Activated CD8-positive, alpha-beta memory T cell treated with anti-CD3 and anti-CD28 coated beads, Interleukin-2, amount 50 U/mL, for 1 hour (primary cell): ENCODE results near the gene FAM124A.

Experiments
- DNase-seq: peaks from one replicate; pipeline ENCODE4 v3.0.0-alpha.2; 2020; ENCODE audit errors: extremely low read depth

Gene FAM124A

GRCh38 chr13:51221108-51221507 lies 1.1 kb upstream of the FAM124A start:
- DNase-seq, result no peak

GRCh38 chr13:51221674-51222036 lies 543 bp upstream of the FAM124A start:
- no peak for DNase-seq

- DNase-seq, result no peak
These were observed 725 bp downstream of the FAM124A start for GRCh38 chr13:51222686-51223559.

GRCh38 chr13:51223560-51224270 lies 1.5 kb downstream of the FAM124A start:
- DNase-seq, result no peak

GRCh38 chr13:51225029-51225428 lies 2.8 kb downstream of the FAM124A start:
- DNase-seq, result no peak

- DNase-seq, result no peak
These were observed 5.2 kb downstream of the FAM124A start for GRCh38 chr13:51227404-51227803.

- DNase-seq, result no peak
These were observed 7.0 kb downstream of the FAM124A start for GRCh38 chr13:51229101-51229719.

GRCh38 chr13:51229731-51230130 lies 7.5 kb downstream of the FAM124A start:
- DNase-seq, result no peak

- DNase-seq, result no peak
These were observed 8.4 kb downstream of the FAM124A start for GRCh38 chr13:51230477-51231105.

- DNase-seq, result no peak
These were observed 9.3 kb downstream of the FAM124A start for GRCh38 chr13:51231456-51231855.

- no peak for DNase-seq
These were observed 10.1 kb downstream of the FAM124A start for GRCh38 chr13:51232328-51232727.

GRCh38 chr13:51233117-51233826 lies 11.1 kb downstream of the FAM124A start:
- no peak for DNase-seq

GRCh38 chr13:51234676-51235075 lies 12.5 kb downstream of the FAM124A start:
- no peak for DNase-seq

- DNase-seq, result no peak
These were observed 13.0 kb downstream of the FAM124A start for GRCh38 chr13:51235186-51235585.

GRCh38 chr13:51235756-51236490 lies 13.7 kb downstream of the FAM124A start:
- no peak for DNase-seq

GRCh38 chr13:51236491-51236792 lies 14.2 kb downstream of the FAM124A start:
- no peak for DNase-seq

- DNase-seq, result no peak
These were observed 15.2 kb downstream of the FAM124A start for GRCh38 chr13:51237386-51237785.

- no peak for DNase-seq
These were observed 15.7 kb downstream of the FAM124A start for GRCh38 chr13:51237887-51238286.

GRCh38 chr13:51240178-51240577 lies 18.0 kb downstream of the FAM124A start:
- no peak for DNase-seq

GRCh38 chr13:51240958-51241357 lies 18.8 kb downstream of the FAM124A start:
- DNase-seq, result no peak

GRCh38 chr13:51241720-51242119 lies 19.5 kb downstream of the FAM124A start:
- DNase-seq, result no peak
